ENCODE measurements around the gene SPPL2B.

Gene SPPL2B

DNA sequence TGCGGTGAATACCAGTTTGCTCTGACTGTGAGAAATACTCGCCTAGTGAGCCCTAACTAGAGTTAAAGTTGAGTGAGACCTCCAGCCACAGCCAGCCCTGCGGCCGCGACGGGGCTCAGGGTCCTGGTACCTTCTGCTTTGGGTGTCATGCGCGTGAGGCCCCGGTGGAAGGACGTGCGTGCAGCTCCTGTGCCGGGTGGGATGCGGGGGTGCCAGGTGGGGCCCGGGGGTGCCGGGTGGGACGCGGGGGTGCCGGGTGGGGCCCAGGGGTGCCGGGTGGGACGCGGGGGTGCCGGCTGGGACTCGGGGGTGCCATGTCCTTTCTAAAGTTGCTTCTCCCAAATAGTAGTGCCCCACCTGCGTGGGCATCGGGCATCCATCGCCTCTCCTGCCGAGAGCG is 23.1 kb downstream of the SPPL2B start:
- TF ChIP-seq, protein P1, sequence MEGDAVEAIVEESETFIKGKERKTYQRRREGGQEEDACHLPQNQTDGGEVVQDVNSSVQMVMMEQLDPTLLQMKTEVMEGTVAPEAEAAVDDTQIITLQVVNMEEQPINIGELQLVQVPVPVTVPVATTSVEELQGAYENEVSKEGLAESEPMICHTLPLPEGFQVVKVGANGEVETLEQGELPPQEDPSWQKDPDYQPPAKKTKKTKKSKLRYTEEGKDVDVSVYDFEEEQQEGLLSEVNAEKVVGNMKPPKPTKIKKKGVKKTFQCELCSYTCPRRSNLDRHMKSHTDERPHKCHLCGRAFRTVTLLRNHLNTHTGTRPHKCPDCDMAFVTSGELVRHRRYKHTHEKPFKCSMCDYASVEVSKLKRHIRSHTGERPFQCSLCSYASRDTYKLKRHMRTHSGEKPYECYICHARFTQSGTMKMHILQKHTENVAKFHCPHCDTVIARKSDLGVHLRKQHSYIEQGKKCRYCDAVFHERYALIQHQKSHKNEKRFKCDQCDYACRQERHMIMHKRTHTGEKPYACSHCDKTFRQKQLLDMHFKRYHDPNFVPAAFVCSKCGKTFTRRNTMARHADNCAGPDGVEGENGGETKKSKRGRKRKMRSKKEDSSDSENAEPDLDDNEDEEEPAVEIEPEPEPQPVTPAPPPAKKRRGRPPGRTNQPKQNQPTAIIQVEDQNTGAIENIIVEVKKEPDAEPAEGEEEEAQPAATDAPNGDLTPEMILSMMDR (IDR thresholded peaks at IDR 0.05; ENCODE audit: low read length): no peak
- TF ChIP-seq EZH2 (optimal IDR thresholded peaks at IDR 0.05; ENCODE audit: low read depth, low read length) (no peak), EZH2phosphoT487 (IDR thresholded peaks at IDR 0.05; ENCODE audit: low read length) (no peak)
- H4K20me1 ChIP-seq (ENCODE audit: insufficient read depth, low read length): no peaks in the 10 kb centered on the region
- H3F3A ChIP-seq (ENCODE audit: insufficient read depth, low read length): no peaks in the 10 kb centered on the region
- DNase-seq: no peak
- no peaks in the 10 kb centered on the region for H3K4me1 ChIP-seq (ENCODE audit: low read length)
- no peak overlapping the region for H3K4me2 ChIP-seq (ENCODE audit: low read depth, low read length)
- H3K9me2 ChIP-seq (replicated peaks; ENCODE audit: insufficient read depth, low read length): no peaks in the 10 kb centered on the region
- no peak overlapping the region for H3K4me3 ChIP-seq (ENCODE audit: low read length)
- H3K36me3 ChIP-seq (replicated peaks; ENCODE audit: insufficient read depth, low read length): peaks cover 1% of the 10 kb centered on the region; the same call in 1 of the 2 replicates
- H3K27me3 ChIP-seq (replicated peaks; ENCODE audit: insufficient read depth, low read length): no peaks in the 10 kb centered on the region
- no peaks in the 10 kb centered on the region for H3K79me2 ChIP-seq (ENCODE audit: low read length)
- H2AFZ ChIP-seq (ENCODE audit: low read length): no peak overlapping the region
- no peak overlapping the region for H3K9ac ChIP-seq (ENCODE audit: low read length)
- no peak overlapping the region for H3K27ac ChIP-seq (ENCODE audit: low read length)
- H3K9me3 ChIP-seq (replicated peaks; ENCODE audit: insufficient read depth, low read length): no peaks in the 10 kb centered on the region

DNA sequence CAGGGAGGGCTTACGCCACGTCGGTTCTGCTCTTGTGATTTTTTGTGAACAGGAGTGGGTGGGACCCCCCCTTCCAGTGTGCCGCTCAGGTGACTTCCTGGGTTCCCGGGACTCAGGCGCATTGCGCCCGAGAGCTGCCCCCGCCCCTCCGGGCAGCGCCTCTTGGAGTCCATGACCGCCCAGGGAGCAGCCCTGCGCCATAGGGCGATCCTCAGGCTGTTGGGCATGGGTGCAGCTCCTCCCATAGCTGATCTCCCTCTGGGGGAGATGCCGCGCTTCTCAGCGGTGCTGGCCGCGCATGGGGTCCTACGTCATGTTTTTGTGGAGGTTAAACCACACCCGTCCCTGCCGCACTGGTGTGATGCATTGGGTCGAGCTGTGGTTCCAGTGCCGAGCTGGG is 23.6 kb downstream of the SPPL2B start:
- no peaks in the 10 kb centered on the region for H3K79me2 ChIP-seq (ENCODE audit: low read length)
- DNase-seq: no peak
- no peak overlapping the region for H3K4me2 ChIP-seq (ENCODE audit: low read depth, low read length)
- no peak overlapping the region for H3K4me3 ChIP-seq (ENCODE audit: low read length)
- no peak overlapping the region for H2AFZ ChIP-seq (ENCODE audit: low read length)
- no peaks in the 10 kb centered on the region for H3K4me1 ChIP-seq (ENCODE audit: low read length)
- H4K20me1 ChIP-seq (ENCODE audit: insufficient read depth, low read length): no peaks in the 10 kb centered on the region
- no peaks in the 10 kb centered on the region for H3K9me2 ChIP-seq (replicated peaks; ENCODE audit: insufficient read depth, low read length)
- H3K27me3 ChIP-seq (replicated peaks; ENCODE audit: insufficient read depth, low read length): no peaks in the 10 kb centered on the region
- TF ChIP-seq, protein P1 (IDR thresholded peaks at IDR 0.05; ENCODE audit: low read length): no peak
- no peak for TF ChIP-seq EZH2phosphoT487 (IDR thresholded peaks at IDR 0.05; ENCODE audit: low read length)
- TF ChIP-seq EZH2 (optimal IDR thresholded peaks at IDR 0.05; ENCODE audit: low read depth, low read length): no peak
- no peaks in the 10 kb centered on the region for H3F3A ChIP-seq (ENCODE audit: insufficient read depth, low read length)
- H3K9me3 ChIP-seq (replicated peaks; ENCODE audit: insufficient read depth, low read length): no peaks in the 10 kb centered on the region
- no peaks in the 10 kb centered on the region; the same call in 1 of the 2 replicates for H3K36me3 ChIP-seq (replicated peaks; ENCODE audit: insufficient read depth, low read length)
- H3K9ac ChIP-seq (ENCODE audit: low read length): no peak overlapping the region
- H3K27ac ChIP-seq (ENCODE audit: low read length): no peak overlapping the region

DNA sequence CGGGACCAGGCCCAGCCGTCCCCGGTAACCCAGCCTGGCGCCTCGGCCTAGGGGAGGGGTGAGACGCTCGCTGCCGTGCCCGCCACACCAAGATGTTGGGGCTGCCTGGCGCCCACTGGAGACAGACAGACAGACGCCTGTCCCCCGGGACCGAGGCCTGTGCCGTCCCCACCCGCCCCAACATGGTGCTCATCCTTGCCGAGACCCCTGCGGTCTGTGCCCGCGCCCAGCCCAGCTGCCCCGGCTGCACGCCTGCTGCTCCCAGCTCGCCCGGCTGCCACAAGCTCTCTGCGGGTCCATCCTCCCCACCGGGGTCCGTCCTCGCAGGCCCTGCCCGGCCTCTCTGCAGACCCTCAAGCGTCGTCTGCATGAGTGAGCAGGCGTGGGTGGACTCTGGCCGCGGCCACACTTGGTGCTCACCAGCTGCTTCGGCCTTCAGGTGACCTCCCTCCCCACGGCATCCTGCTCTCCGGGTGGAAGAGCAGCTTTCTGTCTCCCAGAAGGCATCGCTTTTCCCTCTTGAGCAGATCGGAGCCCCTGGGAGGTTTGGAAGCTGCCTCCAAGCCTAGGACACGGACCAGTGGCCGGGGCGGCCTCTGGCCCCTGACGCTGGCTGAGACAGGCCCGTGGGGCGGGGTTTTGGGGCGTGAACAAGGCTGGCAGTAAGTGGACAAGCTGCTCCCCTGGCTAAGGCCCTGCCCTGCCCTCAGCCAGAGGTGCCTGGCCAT is 24.8 kb downstream of the SPPL2B start:
- DNase-seq: no peak
- H3K9ac ChIP-seq (ENCODE audit: low read length): no peak overlapping the region
- no peaks in the 10 kb centered on the region for H3K4me1 ChIP-seq (ENCODE audit: low read length)
- TF ChIP-seq, protein P1 (IDR thresholded peaks at IDR 0.05; ENCODE audit: low read length): no peak
- H3F3A ChIP-seq (ENCODE audit: insufficient read depth, low read length): no peaks in the 10 kb centered on the region
- H3K9me3 ChIP-seq (replicated peaks; ENCODE audit: insufficient read depth, low read length): no peaks in the 10 kb centered on the region
- no peak overlapping the region for H2AFZ ChIP-seq (ENCODE audit: low read length)
- H3K27me3 ChIP-seq (replicated peaks; ENCODE audit: insufficient read depth, low read length): peaks cover 3% of the 10 kb centered on the region; the same call in 1 of the 2 replicates
- H3K79me2 ChIP-seq (ENCODE audit: low read length): no peaks in the 10 kb centered on the region
- no peaks in the 10 kb centered on the region for H3K9me2 ChIP-seq (replicated peaks; ENCODE audit: insufficient read depth, low read length)
- no peak overlapping the region for H3K27ac ChIP-seq (ENCODE audit: low read length)
- H3K4me2 ChIP-seq (ENCODE audit: low read depth, low read length): no peak overlapping the region
- H3K4me3 ChIP-seq (ENCODE audit: low read length): no peak overlapping the region
- no peaks in the 10 kb centered on the region; the same call in 1 of the 2 replicates for H3K36me3 ChIP-seq (replicated peaks; ENCODE audit: insufficient read depth, low read length)
- no peaks in the 10 kb centered on the region for H4K20me1 ChIP-seq (ENCODE audit: insufficient read depth, low read length)

All from MM.1S (cell line).